ENCODE measurements around the gene GABPB2. TPM values are rescaled to one million over a fixed set of nuclear protein-coding genes. Genes with fewer than 3 reads are reported as not detected.

Gene GABPB2
- total RNA-seq, 1 donor from 2014 or later, result 3.6 TPM

DNA sequence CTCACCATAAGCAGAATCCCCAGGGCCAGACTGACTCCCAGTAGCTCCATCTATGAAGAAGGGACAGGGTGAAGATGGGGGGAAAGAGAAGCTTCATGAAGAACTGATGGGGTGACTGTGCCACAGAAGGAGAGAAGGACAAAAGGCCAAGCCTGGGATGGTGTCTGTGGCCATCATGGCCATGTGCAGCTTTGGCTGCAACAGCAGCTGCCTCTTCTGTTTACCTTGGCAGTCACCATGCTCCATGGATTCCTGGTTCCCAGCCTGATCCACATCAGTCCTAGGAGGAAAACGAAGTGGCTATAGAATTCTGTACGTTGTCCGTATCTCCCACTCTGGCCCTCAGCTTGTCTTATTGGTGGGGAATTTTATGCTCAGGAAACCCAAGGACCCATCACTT is 63.8 kb downstream of the GABPB2 start:
- Mint-ChIP-seq H3K4me1 (ENCODE audit: low read depth, unreplicated experiment) (no peaks in the 10 kb centered on the region), H3K27ac (ENCODE audit: unreplicated experiment) (no peak overlapping the region), H3K9me3 (ENCODE audit: unreplicated experiment) (peaks cover 2% of the 10 kb centered on the region), H3K36me3 (ENCODE audit: low read depth, unreplicated experiment) (peaks cover 32% of the 10 kb centered on the region), H3K27me3 (ENCODE audit: low read depth, unreplicated experiment) (peaks cover 39% of the 10 kb centered on the region), H3K4me3 (ENCODE audit: unreplicated experiment) (no peak overlapping the region)
- Histone ChIP-seq H2AFZ (ENCODE audit: low read depth, low read length) (no peak overlapping the region), H4K20me1 (ENCODE audit: insufficient read depth, low read length) (no peaks in the 10 kb centered on the region), H3K27ac (ENCODE audit: low read depth, low read length) (no peak overlapping the region), H3K79me2 (ENCODE audit: insufficient read depth, low read length) (no peaks in the 10 kb centered on the region), H3K4me1 (ENCODE audit: insufficient read depth, low read length) (peaks cover 9% of the 10 kb centered on the region), H3K4me3 (ENCODE audit: insufficient read depth, low read depth, low read length) (no peak overlapping the region), H3K36me3 (ENCODE audit: insufficient read depth, low read length) (no peaks in the 10 kb centered on the region), H3K27me3 (ENCODE audit: insufficient read depth, low read length) (peaks cover 2% of the 10 kb centered on the region), H3K4me2 (ENCODE audit: low read length) (no peak overlapping the region), H3K9ac (ENCODE audit: low read length) (no peak overlapping the region), H3K9me3 (ENCODE audit: insufficient read depth, low read depth, low read length) (no peaks in the 10 kb centered on the region)
- FAIRE-seq, result no peak
- DNase-seq (ENCODE audit: low read depth), result no peak
- no peak for TF ChIP-seq CTCF (IDR thresholded peaks at IDR 0.05; ENCODE audit: insufficient read depth, low read depth, low read length)

DNA sequence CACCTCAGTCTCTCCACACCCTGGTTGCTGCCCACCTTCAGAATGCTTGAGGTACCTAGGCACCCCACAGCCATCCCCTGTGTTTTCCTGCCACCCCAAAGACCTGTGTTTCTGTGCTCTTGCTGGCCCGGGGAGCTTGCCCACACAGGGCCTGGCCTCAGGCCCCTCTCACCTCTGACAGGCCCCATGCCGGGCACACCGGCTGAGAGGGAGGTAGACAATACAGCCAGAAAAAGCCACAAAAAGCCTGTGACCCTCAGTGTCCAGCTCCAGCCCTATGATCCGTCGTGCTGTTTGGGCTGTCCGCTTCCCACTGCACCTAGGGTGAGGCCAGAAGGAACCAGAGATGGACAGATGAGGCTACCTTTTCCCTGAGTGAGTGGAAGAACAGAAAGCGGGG is 64.4 kb downstream of the GABPB2 start:
- H3K36me3 ChIP-seq (ENCODE audit: insufficient read depth, low read length), result no peaks in the 10 kb centered on the region
- H3K27me3 ChIP-seq (ENCODE audit: insufficient read depth, low read length), result peaks cover 2% of the 10 kb centered on the region
- Mint-ChIP-seq H3K4me3 (ENCODE audit: unreplicated experiment) (no peak overlapping the region), H3K9me3 (ENCODE audit: unreplicated experiment) (peaks cover 2% of the 10 kb centered on the region), H3K27me3 (ENCODE audit: low read depth, unreplicated experiment) (peaks cover 44% of the 10 kb centered on the region), H3K4me1 (ENCODE audit: low read depth, unreplicated experiment) (no peaks in the 10 kb centered on the region), H3K27ac (ENCODE audit: unreplicated experiment) (no peak overlapping the region), H3K36me3 (ENCODE audit: low read depth, unreplicated experiment) (peaks cover 35% of the 10 kb centered on the region)
- DNase-seq (ENCODE audit: low read depth), result no peak
- no peak overlapping the region for H3K9ac ChIP-seq (ENCODE audit: low read length)
- no peak overlapping the region for H3K4me2 ChIP-seq (ENCODE audit: low read length)
- H3K27ac ChIP-seq (ENCODE audit: low read depth, low read length), result no peak overlapping the region
- H4K20me1 ChIP-seq (ENCODE audit: insufficient read depth, low read length), result no peaks in the 10 kb centered on the region
- TF ChIP-seq CTCF (IDR thresholded peaks at IDR 0.05; ENCODE audit: insufficient read depth, low read depth, low read length), result no peak
- TF ChIP-seq EZH2 (IDR thresholded peaks at IDR 0.05; ENCODE audit: insufficient read depth, low read length), result no peak
- H3K9me3 ChIP-seq (ENCODE audit: insufficient read depth, low read depth, low read length), result no peaks in the 10 kb centered on the region
- no peak for FAIRE-seq
- H2AFZ ChIP-seq (ENCODE audit: low read depth, low read length), result no peak overlapping the region
- no peaks in the 10 kb centered on the region for H3K79me2 ChIP-seq (ENCODE audit: insufficient read depth, low read length)
- peaks cover 9% of the 10 kb centered on the region for H3K4me1 ChIP-seq (ENCODE audit: insufficient read depth, low read length)
- H3K4me3 ChIP-seq (ENCODE audit: insufficient read depth, low read depth, low read length), result no peak overlapping the region

DNA sequence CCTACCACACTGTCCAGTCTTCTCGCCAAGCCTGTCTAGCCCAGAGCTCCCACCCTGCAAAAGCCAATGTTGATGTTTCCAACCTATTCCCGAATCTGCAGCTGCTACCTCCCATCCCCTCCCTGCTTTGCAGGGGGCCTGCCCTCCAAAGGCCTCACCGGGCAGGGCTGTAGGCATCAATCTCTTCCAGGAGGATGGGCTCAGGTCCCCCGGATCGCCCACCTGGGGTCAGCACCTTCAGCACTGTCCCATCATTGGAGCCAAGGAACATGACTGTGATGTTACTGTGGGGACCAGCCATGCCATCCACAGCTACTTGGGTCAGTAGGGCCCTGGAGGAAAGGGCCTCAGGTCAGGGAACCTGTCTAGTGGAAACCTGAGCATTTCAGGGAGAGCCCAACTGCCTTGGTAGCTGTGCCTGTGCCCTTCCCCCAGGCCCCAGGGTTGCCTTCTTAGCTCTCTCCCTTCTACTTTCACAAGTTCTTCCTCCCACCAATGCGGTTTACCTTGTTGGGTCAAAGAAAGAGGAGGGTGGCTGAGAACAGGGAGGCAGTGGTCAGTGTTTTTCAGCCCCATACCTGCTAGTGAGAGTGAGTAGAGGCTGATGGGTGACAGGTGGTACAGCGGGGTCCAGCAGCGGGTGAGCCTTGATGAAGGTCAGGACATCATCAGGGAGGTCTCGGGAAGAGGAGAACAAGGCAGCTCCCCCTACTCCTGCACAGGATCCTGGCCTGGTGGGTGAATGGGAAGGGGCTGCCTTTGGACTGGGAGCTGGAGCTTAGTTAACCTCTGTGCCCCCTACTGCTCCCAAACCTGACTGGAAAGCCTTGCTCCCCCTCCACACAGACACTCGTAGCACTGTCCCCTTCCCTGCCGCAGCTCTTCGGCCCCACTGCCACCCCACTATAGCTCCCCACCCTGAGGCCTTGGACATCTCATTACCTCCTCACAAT is 65.1 kb downstream of the GABPB2 start:
- Mint-ChIP-seq H3K27me3 (ENCODE audit: low read depth, unreplicated experiment) (peaks cover 41% of the 10 kb centered on the region), H3K27ac (ENCODE audit: unreplicated experiment) (no peak overlapping the region), H3K9me3 (ENCODE audit: unreplicated experiment) (peaks cover 2% of the 10 kb centered on the region), H3K36me3 (ENCODE audit: low read depth, unreplicated experiment) (peaks cover 35% of the 10 kb centered on the region), H3K4me3 (ENCODE audit: unreplicated experiment) (no peak overlapping the region), H3K4me1 (ENCODE audit: low read depth, unreplicated experiment) (no peaks in the 10 kb centered on the region)
- no peak overlapping the region for H3K9ac ChIP-seq (ENCODE audit: low read length)
- H3K36me3 ChIP-seq (ENCODE audit: insufficient read depth, low read length), result no peaks in the 10 kb centered on the region
- TF ChIP-seq EZH2 (IDR thresholded peaks at IDR 0.05; ENCODE audit: insufficient read depth, low read length), result no peak
- no peak for TF ChIP-seq CTCF (IDR thresholded peaks at IDR 0.05; ENCODE audit: insufficient read depth, low read depth, low read length)
- H3K4me1 ChIP-seq (ENCODE audit: insufficient read depth, low read length), result peaks cover 9% of the 10 kb centered on the region
- DNase-seq (ENCODE audit: low read depth) (no peak), FAIRE-seq (no peak)
- no peaks in the 10 kb centered on the region for H3K79me2 ChIP-seq (ENCODE audit: insufficient read depth, low read length)
- no peak overlapping the region for H3K27ac ChIP-seq (ENCODE audit: low read depth, low read length)
- H4K20me1 ChIP-seq (ENCODE audit: insufficient read depth, low read length), result no peaks in the 10 kb centered on the region
- no peak overlapping the region for H2AFZ ChIP-seq (ENCODE audit: low read depth, low read length)
- no peak overlapping the region for H3K4me3 ChIP-seq (ENCODE audit: insufficient read depth, low read depth, low read length)
- H3K4me2 ChIP-seq (ENCODE audit: low read length), result no peak overlapping the region
- H3K27me3 ChIP-seq (ENCODE audit: insufficient read depth, low read length), result peaks cover 2% of the 10 kb centered on the region
- H3K9me3 ChIP-seq (ENCODE audit: insufficient read depth, low read depth, low read length), result no peaks in the 10 kb centered on the region

Measured in astrocyte (in vitro differentiated cells and primary cell).